HL-60 (cell line): Measurements from ENCODE around the gene LIPC.

Experiments
- DNase-seq, 2 experiments: peaks; one replicate each; pipeline ENCODE4 v3.0.0-alpha.2; 2010 to 2020; ENCODE audit warnings: low read depth in 1 of 2, low spot score in 1 of 2
- H3K27ac ChIP-seq: fragments of 250-450 bp; sonication (Bioruptor Pico); replicated peaks from 2 replicates; pipeline ENCODE4 v1.5.1; 2020; ENCODE audit warnings: mild to moderate bottlenecking, moderate library complexity
- H3K27me3 ChIP-seq: fragments of 250-450 bp; sonication (Bioruptor Pico); 2 replicates; pipeline ENCODE4 v1.5.1; 2021; ENCODE audit warnings: mild to moderate bottlenecking, moderate library complexity; ENCODE audit not compliant: insufficient read depth, poor library complexity, severe bottlenecking
- H3K4me3 ChIP-seq: replicated peaks from 2 replicates; pipeline ENCODE4 v1.5.1; 2011; ENCODE audit warnings: mild to moderate bottlenecking, control low read depth, low read length; ENCODE audit not compliant: insufficient read depth
- GABPA ChIP-seq: IDR thresholded peaks from 2 replicates; pipeline ENCODE4 v1.6.1; 2012; ENCODE audit warnings: low read depth
- POLR2AphosphoS5 ChIP-seq: IDR thresholded peaks from 2 replicates; pipeline ENCODE4 v1.6.1; 2012; ENCODE audit warnings: low read depth
- SPI1 ChIP-seq: IDR thresholded peaks from 2 replicates; pipeline ENCODE4 v1.6.1; 2012; ENCODE audit warnings: low read depth, mild to moderate bottlenecking, borderline replicate concordance
- TF ChIP-seq, protein P1 (sequence below): IDR thresholded peaks from one replicate; pipeline ENCODE4 v1.5.1; 2011; ENCODE audit warnings: low read length, control low read depth, inconsistent platforms; ENCODE audit not compliant: insufficient read depth
- TF ChIP-seq, protein P2 (sequence below): IDR thresholded peaks from 2 replicates; pipeline ENCODE4 v1.6.1; 2012; ENCODE audit warnings: low read depth; ENCODE audit not compliant: insufficient replicate concordance

Gene LIPC

DNA sequence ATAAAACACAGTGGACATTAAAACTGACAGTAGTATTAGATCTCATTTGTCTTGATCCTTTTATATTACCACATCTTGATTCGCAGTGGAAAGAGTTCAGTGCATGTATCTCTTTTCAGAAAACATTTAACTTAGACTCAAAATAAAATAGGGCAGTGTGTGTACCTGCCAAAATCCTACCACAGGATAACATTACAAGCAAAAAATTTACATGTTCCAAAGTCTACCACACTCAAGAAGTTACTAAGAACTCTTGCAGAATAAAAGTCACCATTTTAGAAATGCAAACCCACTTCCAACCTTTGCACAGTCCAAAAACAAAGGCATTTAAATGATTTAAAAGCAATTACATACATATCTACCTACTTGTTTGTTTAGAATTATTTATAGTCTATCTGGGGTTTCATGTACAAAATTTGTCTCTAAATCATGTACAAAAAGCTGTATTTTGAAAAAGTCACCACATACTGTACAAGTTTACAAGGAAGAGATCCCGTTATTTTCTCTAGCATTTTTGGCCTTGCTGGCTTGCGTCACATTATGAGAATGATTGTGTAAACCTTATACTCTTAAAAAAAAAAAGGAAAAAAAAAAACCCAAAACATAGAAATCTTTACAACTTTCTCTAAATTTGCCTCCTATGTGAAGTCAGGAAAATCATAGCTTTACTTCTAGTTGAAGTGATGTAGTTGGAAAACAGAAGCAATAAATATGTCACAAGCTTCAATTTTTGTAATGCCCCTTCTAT is 163.9 kb downstream of the LIPC start:
- H3K27ac ChIP-seq: no peak overlapping the region
- no peaks in the 10 kb centered on the region for H3K27me3 ChIP-seq
- no peak overlapping the region for H3K4me3 ChIP-seq
- TF ChIP-seq GABPA (no peak), SPI1 (no peak), POLR2AphosphoS5 (no peak)
- TF ChIP-seq, protein P1, sequence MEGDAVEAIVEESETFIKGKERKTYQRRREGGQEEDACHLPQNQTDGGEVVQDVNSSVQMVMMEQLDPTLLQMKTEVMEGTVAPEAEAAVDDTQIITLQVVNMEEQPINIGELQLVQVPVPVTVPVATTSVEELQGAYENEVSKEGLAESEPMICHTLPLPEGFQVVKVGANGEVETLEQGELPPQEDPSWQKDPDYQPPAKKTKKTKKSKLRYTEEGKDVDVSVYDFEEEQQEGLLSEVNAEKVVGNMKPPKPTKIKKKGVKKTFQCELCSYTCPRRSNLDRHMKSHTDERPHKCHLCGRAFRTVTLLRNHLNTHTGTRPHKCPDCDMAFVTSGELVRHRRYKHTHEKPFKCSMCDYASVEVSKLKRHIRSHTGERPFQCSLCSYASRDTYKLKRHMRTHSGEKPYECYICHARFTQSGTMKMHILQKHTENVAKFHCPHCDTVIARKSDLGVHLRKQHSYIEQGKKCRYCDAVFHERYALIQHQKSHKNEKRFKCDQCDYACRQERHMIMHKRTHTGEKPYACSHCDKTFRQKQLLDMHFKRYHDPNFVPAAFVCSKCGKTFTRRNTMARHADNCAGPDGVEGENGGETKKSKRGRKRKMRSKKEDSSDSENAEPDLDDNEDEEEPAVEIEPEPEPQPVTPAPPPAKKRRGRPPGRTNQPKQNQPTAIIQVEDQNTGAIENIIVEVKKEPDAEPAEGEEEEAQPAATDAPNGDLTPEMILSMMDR: no peak
- TF ChIP-seq, protein P2, sequence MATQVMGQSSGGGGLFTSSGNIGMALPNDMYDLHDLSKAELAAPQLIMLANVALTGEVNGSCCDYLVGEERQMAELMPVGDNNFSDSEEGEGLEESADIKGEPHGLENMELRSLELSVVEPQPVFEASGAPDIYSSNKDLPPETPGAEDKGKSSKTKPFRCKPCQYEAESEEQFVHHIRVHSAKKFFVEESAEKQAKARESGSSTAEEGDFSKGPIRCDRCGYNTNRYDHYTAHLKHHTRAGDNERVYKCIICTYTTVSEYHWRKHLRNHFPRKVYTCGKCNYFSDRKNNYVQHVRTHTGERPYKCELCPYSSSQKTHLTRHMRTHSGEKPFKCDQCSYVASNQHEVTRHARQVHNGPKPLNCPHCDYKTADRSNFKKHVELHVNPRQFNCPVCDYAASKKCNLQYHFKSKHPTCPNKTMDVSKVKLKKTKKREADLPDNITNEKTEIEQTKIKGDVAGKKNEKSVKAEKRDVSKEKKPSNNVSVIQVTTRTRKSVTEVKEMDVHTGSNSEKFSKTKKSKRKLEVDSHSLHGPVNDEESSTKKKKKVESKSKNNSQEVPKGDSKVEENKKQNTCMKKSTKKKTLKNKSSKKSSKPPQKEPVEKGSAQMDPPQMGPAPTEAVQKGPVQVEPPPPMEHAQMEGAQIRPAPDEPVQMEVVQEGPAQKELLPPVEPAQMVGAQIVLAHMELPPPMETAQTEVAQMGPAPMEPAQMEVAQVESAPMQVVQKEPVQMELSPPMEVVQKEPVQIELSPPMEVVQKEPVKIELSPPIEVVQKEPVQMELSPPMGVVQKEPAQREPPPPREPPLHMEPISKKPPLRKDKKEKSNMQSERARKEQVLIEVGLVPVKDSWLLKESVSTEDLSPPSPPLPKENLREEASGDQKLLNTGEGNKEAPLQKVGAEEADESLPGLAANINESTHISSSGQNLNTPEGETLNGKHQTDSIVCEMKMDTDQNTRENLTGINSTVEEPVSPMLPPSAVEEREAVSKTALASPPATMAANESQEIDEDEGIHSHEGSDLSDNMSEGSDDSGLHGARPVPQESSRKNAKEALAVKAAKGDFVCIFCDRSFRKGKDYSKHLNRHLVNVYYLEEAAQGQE: no peak
- DNase-seq: peak in 1 of 2 experiments; percentile 8

DNA sequence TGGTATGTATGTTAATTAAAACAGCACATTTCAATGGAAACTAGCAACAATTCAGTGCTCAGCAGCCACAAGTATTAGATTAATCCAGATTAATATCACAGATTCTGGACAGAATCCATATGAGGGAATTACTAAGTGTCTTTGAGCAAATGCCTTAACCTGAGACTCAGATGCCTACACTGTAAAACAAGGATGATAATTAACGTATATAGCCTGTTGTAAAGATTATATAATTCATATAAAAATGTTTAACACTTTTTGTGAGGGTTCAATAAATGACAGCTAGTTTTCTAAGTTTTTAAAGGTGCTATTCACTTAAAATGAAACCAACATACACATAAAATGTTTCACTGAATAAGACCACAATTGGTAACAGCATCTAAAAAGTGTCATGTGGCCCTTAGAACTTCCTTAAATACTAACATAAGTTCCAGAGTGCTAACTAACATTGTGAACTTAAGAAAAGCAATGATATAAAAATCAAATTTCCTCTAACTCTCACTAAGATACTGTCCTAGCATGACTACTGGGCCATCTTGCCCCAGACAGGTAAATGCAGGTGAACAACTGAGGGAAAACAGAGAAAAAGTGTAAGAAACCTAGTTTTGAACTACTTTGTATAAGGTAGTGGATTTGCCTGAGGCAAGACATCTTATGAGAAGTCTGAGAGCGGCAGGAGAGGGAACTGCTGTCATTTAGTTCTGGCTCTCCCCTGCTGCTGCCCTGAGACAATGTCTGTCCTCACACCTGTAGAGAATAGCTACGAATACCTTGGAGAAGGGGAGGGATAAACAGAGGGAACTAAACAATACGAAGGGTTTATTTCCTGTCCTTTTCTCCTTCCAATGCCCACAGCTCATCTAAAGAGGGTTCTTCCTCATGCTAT is 166.4 kb downstream of the LIPC start:
- H3K4me3 ChIP-seq: no peak overlapping the region
- no peaks in the 10 kb centered on the region for H3K27me3 ChIP-seq
- no peak for DNase-seq
- TF ChIP-seq, protein P1: no peak
- no peak for TF ChIP-seq GABPA
- no peak for TF ChIP-seq POLR2AphosphoS5
- TF ChIP-seq, protein P2: no peak
- no peak for TF ChIP-seq SPI1
- no peak overlapping the region for H3K27ac ChIP-seq

DNA sequence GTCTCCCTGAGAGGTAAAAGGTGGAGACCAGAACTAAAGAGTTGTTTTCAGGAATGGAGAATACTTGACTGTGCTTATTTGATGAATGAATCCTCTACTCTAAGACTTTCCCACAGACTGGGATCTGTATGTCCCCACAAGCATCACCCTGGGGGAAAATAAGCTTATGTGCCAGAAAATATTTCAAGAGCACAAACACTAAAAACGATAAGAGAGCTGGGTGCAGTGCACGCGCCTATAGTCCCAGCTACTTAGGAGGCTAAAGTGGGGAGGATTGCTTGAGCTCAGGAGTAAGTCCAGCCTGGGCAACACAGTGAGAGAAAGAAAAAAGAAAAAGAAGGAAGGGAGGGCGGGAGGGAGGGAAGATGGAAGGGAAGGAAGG is 167.0 kb downstream of the LIPC start:
- no peak overlapping the region for H3K4me3 ChIP-seq
- TF ChIP-seq POLR2AphosphoS5 (no peak), GABPA (no peak), SPI1 (no peak)
- TF ChIP-seq, protein P2: no peak
- TF ChIP-seq, protein P1: no peak
- no peak for DNase-seq
- no peaks in the 10 kb centered on the region for H3K27me3 ChIP-seq
- no peak overlapping the region for H3K27ac ChIP-seq
